K562 (cell line): ENCODE data around the gene DAP. TPM values are rescaled to one million over a fixed set of nuclear protein-coding genes. Genes with fewer than 3 reads are reported as not detected.

ENCODE experiments used
- ARNT ChIP-seq, 2 experiments: fragments of 450-650 bp; IDR thresholded peaks; 2 replicates each; pipeline ENCODE4 v1.6.1; 2016; ENCODE audit warnings: mild to moderate bottlenecking in 1 of 2
- ATF1 ChIP-seq, 2 experiments: fragments of 450-650 bp in 1 of 2; IDR thresholded peaks; 2 replicates each; pipeline ENCODE4 v1.6.1; 2016; ENCODE audit warnings: missing compliant biosample characterization in 1 of 2, missing genetic modification characterization in 1 of 2
- BCOR ChIP-seq: fragments of 450-650 bp; IDR thresholded peaks from 2 replicates; pipeline ENCODE4 v1.6.1; 2016
- E2F1 ChIP-seq: sonication (generic); formaldehyde crosslinking; IDR thresholded peaks from 2 replicates; pipeline ENCODE4 v1.8.1; 2023; ENCODE audit warnings: mild to moderate bottlenecking, missing genetic modification reagents, moderate library complexity
- FOXA1 ChIP-seq: fragments of 450-650 bp; IDR thresholded peaks from 2 replicates; pipeline ENCODE4 v1.6.1; 2016; ENCODE audit warnings: mild to moderate bottlenecking, borderline replicate concordance
- FOXK1 ChIP-seq: sonication (generic); formaldehyde crosslinking; IDR thresholded peaks from 2 replicates; pipeline ENCODE4 v1.8.0; 2022; ENCODE audit warnings: missing genetic modification reagents, mild to moderate bottlenecking, borderline replicate concordance
- HDAC1 ChIP-seq, 2 experiments: fragments of 450-650 bp; IDR thresholded peaks; 2 replicates each; pipeline ENCODE4 v1.6.1; 2016 to 2017; ENCODE audit warnings: inconsistent platforms in 1 of 2, mild to moderate bottlenecking in 1 of 2, moderate library complexity in 1 of 2
- HDAC2 ChIP-seq: fragments of 450-650 bp; IDR thresholded peaks from 2 replicates; pipeline ENCODE4 v1.6.1; 2016; ENCODE audit warnings: mild to moderate bottlenecking
- HDAC8 ChIP-seq: fragments of 450-650 bp; IDR thresholded peaks from 2 replicates; pipeline ENCODE4 v1.6.1; 2016; ENCODE audit warnings: mild to moderate bottlenecking, missing genetic modification characterization, moderate library complexity, missing compliant biosample characterization
- MEF2D ChIP-seq: conservative IDR thresholded peaks from 2 replicates; pipeline ENCODE4 v1.6.1; 2016; ENCODE audit warnings: low read depth, missing genetic modification characterization, missing compliant biosample characterization
- MLLT1 ChIP-seq, 2 experiments: fragments of 450-650 bp; IDR thresholded peaks; 2 replicates each; pipeline ENCODE4 v1.6.1; 2016
- NCOA1 ChIP-seq: fragments of 450-650 bp; IDR thresholded peaks from 2 replicates; pipeline ENCODE4 v1.6.1; 2016; ENCODE audit warnings: low read depth
- NCOA4 ChIP-seq: fragments of 450-650 bp; IDR thresholded peaks from 2 replicates; pipeline ENCODE4 v1.6.1; 2018; ENCODE audit warnings: mild to moderate bottlenecking; ENCODE audit not compliant: partially characterized antibody
- NFE2 ChIP-seq: IDR thresholded peaks from 2 replicates; pipeline ENCODE4 v1.6.1; 2014; ENCODE audit warnings: antibody characterized with exemption, low read depth
- NR1H2 ChIP-seq: sonication (generic); formaldehyde crosslinking; IDR thresholded peaks from 2 replicates; pipeline ENCODE4 v1.4.0; 2020; ENCODE audit warnings: mild to moderate bottlenecking, missing genetic modification reagents
- PCBP1 ChIP-seq: fragments of 200-400 bp; formaldehyde crosslinking; IDR thresholded peaks from 2 replicates; pipeline ENCODE4 v1.6.1; 2018; ENCODE audit warnings: mild to moderate bottlenecking, low read depth, low read length; ENCODE audit not compliant: poor library complexity, severe bottlenecking
- PKNOX1 ChIP-seq: fragments of 450-650 bp; IDR thresholded peaks from 2 replicates; pipeline ENCODE4 v1.6.1; 2016
- RAD51 ChIP-seq: fragments of 450-650 bp; IDR thresholded peaks from 2 replicates; pipeline ENCODE4 v1.7.1; 2016; ENCODE audit warnings: low read depth, mild to moderate bottlenecking, borderline replicate concordance
- SRSF7 ChIP-seq: fragments of 200-400 bp; formaldehyde crosslinking; optimal IDR thresholded peaks from 2 replicates; pipeline ENCODE3; 2017; ENCODE audit warnings: mild to moderate bottlenecking, low read depth, low read length
- SRSF9 ChIP-seq: fragments of 200-400 bp; formaldehyde crosslinking; IDR thresholded peaks from 2 replicates; pipeline ENCODE4 v1.6.1; 2017; ENCODE audit warnings: low read depth, low read length, borderline replicate concordance
- VEZF1 ChIP-seq: fragments of 200-800 bp; sonication (Bioruptor generic); IDR thresholded peaks from 2 replicates; pipeline ENCODE4 v1.6.1; 2017; ENCODE audit warnings: missing genetic modification characterization, missing compliant biosample characterization
- ZNF239 ChIP-seq: fragments of 250-450 bp; sonication (Bioruptor Pico); IDR thresholded peaks from 2 replicates; pipeline ENCODE4 v1.4.0; 2020; ENCODE audit warnings: mild to moderate bottlenecking
- ZNF644 ChIP-seq: fragments of 200-800 bp; sonication (Bioruptor generic); IDR thresholded peaks from 2 replicates; pipeline ENCODE4 v1.6.1; 2016; ENCODE audit warnings: low read depth, missing genetic modification characterization, missing compliant biosample characterization
- ZNF699 ChIP-seq: fragments of 250-450 bp; sonication (Bioruptor Pico); IDR thresholded peaks from 2 replicates; pipeline ENCODE4 v1.8.0; 2021; ENCODE audit warnings: mild to moderate bottlenecking, moderate library complexity; ENCODE audit not compliant: insufficient replicate concordance
- ZNF766 ChIP-seq: fragments of 200-800 bp; sonication (Bioruptor generic); conservative IDR thresholded peaks from 2 replicates; pipeline ENCODE4 v1.6.1; 2016; ENCODE audit warnings: missing genetic modification characterization, missing compliant biosample characterization
- polyA plus RNA-seq, 8 experiments: library from polyadenylated mRNA; depleted of rRNA in 4 of 8; stranded (reverse) in 5 of 8; unstranded in 3 of 8; fragments of >200 nt; fragmentation: Nextera tagmentation in 2 of 8; fragmentation: Illumina TruSeq in 1 of 8; extraction: Ambion mirVana in 2 of 8; extraction: Trizol in 1 of 8; gene quantifications; 2 replicates each; pipeline versions ENCODE4 v1.2.1 to v1.2.3, GENCODE V29; 2011 to 2014; ENCODE audit warnings: inconsistent platforms in 1 of 8, missing spikeins in 1 of 8
- total RNA-seq, 7 experiments: library from RNA; depleted of rRNA in 6 of 7; stranded (reverse); fragments of >200 nt in 6 of 7; fragmentation: Illumina TruSeq in 2 of 7; extraction: Trizol in 2 of 7; gene quantifications; 2 replicates each; pipeline versions ENCODE4 v1.2.1 to v1.2.3, GENCODE V29; 2011 to 2021; ENCODE audit warnings: low replicate concordance in 1 of 7

The DAP gene
- total and polyA plus RNA-seq, 9 of the 15 experiments (the other 6 are each of a cell fraction or from before 2014, with no cell fraction given), result 14.1 to 151 (median 34.5) TPM

- TF ChIP-seq VEZF1 (CRISPR knock-in tag) (0 out of 2 replicates have a peak, but pooled peaks have one; percentile 12), PKNOX1 (no peak), ZNF699 (CRISPR knock-in tag) (no peak), ARNT (IDR thresholded peaks at IDR 0.05) (peak in 1 of 2 experiments; percentile 56; a peak in 1 of 4 replicates), ZNF766 (CRISPR knock-in tag) (no peak), SRSF9 (no peak), HDAC2 (0 out of 2 replicates have a peak, but pooled peaks have one; percentile 54), FOXA1 (no peak), E2F1 (CRISPR knock-in tag) (no peak), PCBP1 (no peak), HDAC8 (tag) (no peak), NR1H2 (no peak), FOXK1 (CRISPR knock-in tag) (no peak), HDAC1 (IDR thresholded peaks at IDR 0.05) (peak in 1 of 2 experiments; percentile 70; a peak in 2 of 4 replicates), NCOA4 (peak; percentile 69), ZNF239 (no peak), BCOR (no peak), NFE2 (peak; percentile 45; the same call in 1 of the 2 replicates), ATF1 (CRISPR knock-in tag; IDR thresholded peaks at IDR 0.05) (no peak), ATF1 (tag; IDR thresholded peaks at IDR 0.05) (no peak), RAD51 (no peak), MLLT1 (IDR thresholded peaks at IDR 0.05) (peak in 1 of 2 experiments; percentile 72; a peak in 2 of 4 replicates), MEF2D (tag) (no peak), NCOA1 (peak; percentile 45; the same call in 1 of the 2 replicates), ZNF644 (tag) (no peak), SRSF7 (no peak)
Observed at GRCh38 chr5:10708189-10708944, 52.7 kb downstream of the DAP start (continued).
